OCI-LY3 (cell line): Measurements from ENCODE around the gene PTPRN2.
"Not testable (repeated sequence)": the region's sequence is repeated elsewhere in the genome, so short reads cannot be mapped to it uniquely, and the experiment has no call there.

ENCODE experiments used
- CTCF ChIP-seq: fragments of 200-600, 300-600 bp; sonication (generic); IDR thresholded peaks from 2 replicates; pipeline ENCODE4 v1.5.1; 2014; ENCODE audit warnings: antibody characterized with exemption, low read length, low read depth
- EZH2phosphoT487 ChIP-seq: fragments of 200-600 bp; shearing (Covaris generic); IDR thresholded peaks from 2 replicates; pipeline ENCODE4 v1.6.1; 2018; ENCODE audit warnings: antibody characterized with exemption, mixed run types, low read depth

- TF ChIP-seq CTCF, EZH2phosphoT487: not testable (repeated sequence)
Observed at GRCh38 chr7:158332516-158332915, 255.1 kb downstream of the PTPRN2 start.
